C4-2B (cell line): Measurements from ENCODE around the gene TRPC4.

Source experiments
- H3K27ac ChIP-seq: fragments of 450-650 bp; 2 replicates; pipeline ENCODE4 v1.5.1; 2017
- ZFX ChIP-seq: fragments of 450-650 bp; IDR thresholded peaks from 2 replicates; pipeline ENCODE4 v1.6.1; 2017
- TF ChIP-seq, protein P1 (sequence below): fragments of 450-650 bp; conservative IDR thresholded peaks from 2 replicates; pipeline ENCODE4 v1.5.1; 2017; ENCODE audit warnings: mild to moderate bottlenecking

Gene TRPC4

DNA sequence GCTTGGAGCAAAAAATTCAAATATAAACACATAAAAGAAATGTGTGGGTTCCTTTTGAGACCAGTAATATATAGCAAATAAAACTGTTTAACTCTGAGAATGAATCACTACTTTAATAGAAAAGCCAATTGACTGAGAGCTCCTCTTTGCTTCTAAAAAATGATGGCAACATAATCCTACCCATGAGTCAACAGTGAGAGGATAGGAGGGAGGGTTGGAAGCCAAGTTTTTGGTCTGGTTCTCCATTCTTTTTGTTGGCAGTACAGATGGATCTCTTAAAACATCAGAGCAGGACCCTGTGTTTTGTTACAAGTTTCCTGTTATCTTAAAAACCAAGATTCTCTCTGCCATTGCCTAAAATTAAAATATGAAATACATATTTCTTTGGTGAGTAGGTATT lies 221.0 kb downstream of the TRPC4 start:
- TF ChIP-seq, protein P1, sequence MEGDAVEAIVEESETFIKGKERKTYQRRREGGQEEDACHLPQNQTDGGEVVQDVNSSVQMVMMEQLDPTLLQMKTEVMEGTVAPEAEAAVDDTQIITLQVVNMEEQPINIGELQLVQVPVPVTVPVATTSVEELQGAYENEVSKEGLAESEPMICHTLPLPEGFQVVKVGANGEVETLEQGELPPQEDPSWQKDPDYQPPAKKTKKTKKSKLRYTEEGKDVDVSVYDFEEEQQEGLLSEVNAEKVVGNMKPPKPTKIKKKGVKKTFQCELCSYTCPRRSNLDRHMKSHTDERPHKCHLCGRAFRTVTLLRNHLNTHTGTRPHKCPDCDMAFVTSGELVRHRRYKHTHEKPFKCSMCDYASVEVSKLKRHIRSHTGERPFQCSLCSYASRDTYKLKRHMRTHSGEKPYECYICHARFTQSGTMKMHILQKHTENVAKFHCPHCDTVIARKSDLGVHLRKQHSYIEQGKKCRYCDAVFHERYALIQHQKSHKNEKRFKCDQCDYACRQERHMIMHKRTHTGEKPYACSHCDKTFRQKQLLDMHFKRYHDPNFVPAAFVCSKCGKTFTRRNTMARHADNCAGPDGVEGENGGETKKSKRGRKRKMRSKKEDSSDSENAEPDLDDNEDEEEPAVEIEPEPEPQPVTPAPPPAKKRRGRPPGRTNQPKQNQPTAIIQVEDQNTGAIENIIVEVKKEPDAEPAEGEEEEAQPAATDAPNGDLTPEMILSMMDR, result no peak
- TF ChIP-seq ZFX, result no peak
- no peak overlapping the region for H3K27ac ChIP-seq

DNA sequence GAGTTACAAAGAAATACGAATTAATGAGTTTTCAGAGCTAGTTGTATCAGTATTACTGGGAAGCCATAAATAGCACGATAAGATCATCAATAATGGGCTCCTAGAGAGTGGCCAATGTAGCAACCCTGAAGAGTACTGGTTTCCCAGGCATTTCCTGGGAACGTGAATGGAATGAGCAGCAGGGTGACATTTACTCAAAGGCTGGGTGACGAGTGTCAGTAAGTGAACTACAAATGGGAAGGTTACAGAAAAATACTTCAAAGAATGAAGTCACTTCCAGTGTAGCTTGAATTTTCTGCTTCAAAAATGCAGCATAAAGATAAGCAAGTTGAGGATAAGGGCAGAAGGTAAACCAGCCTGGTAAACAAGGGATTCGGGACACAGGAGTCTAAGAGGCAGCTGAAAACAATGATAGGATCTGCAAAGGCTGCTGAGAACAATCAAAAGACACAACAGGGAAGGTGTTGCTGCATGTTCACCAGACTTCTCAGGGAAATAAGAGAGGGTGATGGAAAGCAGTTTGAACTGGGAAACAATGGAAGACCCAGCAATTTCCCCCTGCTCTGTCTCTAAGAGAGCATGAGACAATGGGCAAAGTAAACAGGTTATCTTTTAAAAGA lies 222.4 kb downstream of the TRPC4 start:
- no peak overlapping the region for H3K27ac ChIP-seq
- TF ChIP-seq, protein P1, result no peak
- TF ChIP-seq ZFX, result no peak

DNA sequence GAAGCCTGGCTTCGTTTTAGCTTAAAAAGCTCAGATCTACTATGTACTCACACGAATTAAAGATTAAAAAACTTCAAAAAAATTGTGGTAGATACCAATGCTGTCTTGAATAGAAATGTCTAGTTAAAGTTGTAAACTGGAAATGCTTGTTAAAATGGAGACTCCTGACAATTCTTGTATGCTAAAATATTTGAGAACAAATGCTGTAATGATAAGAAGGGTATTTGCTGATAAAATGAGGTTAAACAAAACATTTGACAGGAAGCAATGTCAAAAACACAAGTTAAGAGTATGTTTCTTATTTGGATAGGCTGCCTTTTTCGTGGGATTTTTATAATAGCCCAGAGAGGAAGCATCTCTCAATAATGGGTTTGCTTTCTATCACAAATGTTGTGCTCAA lies 223.0 kb downstream of the TRPC4 start:
- no peak overlapping the region for H3K27ac ChIP-seq
- no peak for TF ChIP-seq ZFX
- TF ChIP-seq, protein P1, result no peak

DNA sequence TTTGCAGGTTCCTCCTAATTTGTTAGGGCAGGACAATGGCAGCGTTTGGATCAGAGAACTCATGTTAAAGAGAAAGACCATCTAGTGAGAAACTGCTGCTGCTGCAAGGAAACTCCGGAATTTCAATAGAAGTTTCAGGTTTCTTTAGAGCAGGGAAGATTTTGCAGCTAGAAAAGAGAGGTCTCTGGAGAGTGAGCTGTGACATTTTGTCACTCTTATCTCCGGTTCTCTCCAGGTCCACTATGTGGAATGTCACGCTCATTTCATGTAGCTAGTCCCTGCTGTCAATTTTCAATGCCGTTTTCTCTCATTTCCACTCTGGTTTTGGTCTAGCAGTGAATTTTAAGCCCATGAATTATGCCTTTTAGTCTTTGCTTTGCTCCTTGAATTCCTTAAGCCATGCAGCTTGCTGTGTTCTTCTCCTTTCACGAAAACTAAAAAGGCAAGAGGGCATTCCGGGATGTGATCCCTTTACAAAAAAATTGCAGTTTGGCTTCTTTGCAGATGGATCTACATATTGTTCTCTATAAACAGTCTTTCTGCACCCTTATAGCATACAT lies 224.3 kb downstream of the TRPC4 start:
- no peak overlapping the region for H3K27ac ChIP-seq
- TF ChIP-seq, protein P1, result no peak
- TF ChIP-seq ZFX, result no peak

DNA sequence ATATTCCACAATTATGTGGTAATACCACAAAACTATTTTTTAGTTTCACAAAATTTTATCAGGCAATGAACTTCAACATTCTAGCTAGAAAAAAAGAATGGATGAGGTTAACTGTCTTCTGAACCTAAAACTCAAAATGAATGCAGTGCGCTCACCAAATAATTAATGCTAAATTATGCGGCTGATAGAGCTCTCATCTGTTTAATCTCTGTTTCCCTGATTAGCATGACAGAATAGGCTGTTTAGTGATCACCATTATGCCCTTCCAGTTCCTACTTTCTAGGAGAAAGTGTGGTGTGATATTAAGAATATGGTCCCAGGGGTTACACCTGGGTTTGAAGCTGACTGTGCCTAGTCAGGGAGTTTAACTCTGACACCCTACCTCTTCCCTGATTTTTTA lies 228.2 kb downstream of the TRPC4 start:
- no peak overlapping the region for H3K27ac ChIP-seq
- no peak for TF ChIP-seq ZFX
- TF ChIP-seq, protein P1, result no peak

DNA sequence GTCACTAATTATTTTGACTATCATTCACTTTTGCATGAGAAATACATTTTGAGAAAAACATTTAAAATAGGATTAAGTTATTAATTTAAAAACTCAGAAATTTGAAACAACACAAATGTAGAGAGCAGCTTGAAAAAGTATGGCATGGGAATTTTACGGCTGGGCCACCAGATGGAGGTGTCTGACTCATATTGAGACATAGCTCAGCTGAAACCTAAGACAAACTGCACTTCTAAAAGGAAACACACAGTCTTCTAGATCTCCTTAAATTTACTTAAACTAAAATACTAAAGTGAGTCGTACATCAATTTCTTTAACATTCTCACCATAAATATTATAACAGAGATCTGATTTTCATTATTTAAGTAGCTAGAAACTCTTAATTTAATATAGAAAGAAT lies 229.1 kb downstream of the TRPC4 start:
- no peak for TF ChIP-seq ZFX
- TF ChIP-seq, protein P1, result peak; percentile 71
- no peak overlapping the region for H3K27ac ChIP-seq

DNA sequence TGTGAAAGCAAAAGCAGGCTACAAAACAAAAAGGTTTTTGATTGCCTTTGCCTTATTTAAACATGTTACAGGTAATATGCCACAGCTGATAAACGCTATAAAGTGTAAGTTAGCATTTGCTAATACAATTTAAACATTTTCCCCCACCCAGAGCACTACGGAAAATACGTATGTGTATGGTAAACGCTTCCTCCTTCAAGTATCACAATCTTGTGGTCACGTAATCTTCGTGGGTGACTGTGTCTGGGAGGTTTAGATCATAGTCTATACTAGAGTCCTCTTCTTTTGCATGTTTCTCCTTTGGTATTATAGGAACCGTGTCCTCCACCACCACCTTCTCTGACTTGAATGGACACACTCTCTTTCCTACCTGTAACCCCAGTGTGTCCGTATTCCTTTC lies 232.9 kb downstream of the TRPC4 start:
- no peak overlapping the region for H3K27ac ChIP-seq
- TF ChIP-seq, protein P1, result no peak
- no peak for TF ChIP-seq ZFX
